IPS-15b (cell line): ENCODE data around the gene GORASP1.

Source experiments
- H3K27me3 ChIP-seq: one replicate; pipeline ENCODE4 v1.6.1; 2013; ENCODE audit warnings: low read length; ENCODE audit not compliant: control insufficient read depth, insufficient read depth
- H3K36me3 ChIP-seq: one replicate; pipeline ENCODE4 v1.6.1; 2013; ENCODE audit warnings: low read length; ENCODE audit not compliant: control insufficient read depth, insufficient read depth
- H3K4me1 ChIP-seq: one replicate; pipeline ENCODE4 v1.6.1; 2013; ENCODE audit warnings: mild to moderate bottlenecking, low read length; ENCODE audit not compliant: control insufficient read depth, insufficient read depth
- H3K4me3 ChIP-seq: one replicate; pipeline ENCODE4 v1.5.1; 2013; ENCODE audit warnings: low read depth, low read length
- H3K9ac ChIP-seq: one replicate; pipeline ENCODE4 v1.6.1; 2013; ENCODE audit warnings: low read depth, mild to moderate bottlenecking, low read length
- H3K9me3 ChIP-seq: one replicate; pipeline ENCODE4 v1.6.1; 2013; ENCODE audit warnings: mild to moderate bottlenecking, low read length; ENCODE audit not compliant: control insufficient read depth, insufficient read depth

GORASP1 gene

GRCh38 chr3:39114456-39114855 lies 7.0 kb upstream of the GORASP1 start:
- Histone ChIP-seq H3K27me3 (no peaks in the 10 kb centered on the region), H3K36me3 (no peaks in the 10 kb centered on the region), H3K9ac (no peak overlapping the region), H3K4me1 (no peaks in the 10 kb centered on the region), H3K9me3 (no peaks in the 10 kb centered on the region), H3K4me3 (no peak overlapping the region)

GRCh38 chr3:39113291-39113690 lies 5.9 kb upstream of the GORASP1 start:
- no peak overlapping the region for H3K9ac ChIP-seq
- H3K4me3 ChIP-seq: no peak overlapping the region
- no peaks in the 10 kb centered on the region for H3K4me1 ChIP-seq
- peaks cover 5% of the 10 kb centered on the region for H3K27me3 ChIP-seq
- H3K36me3 ChIP-seq: no peaks in the 10 kb centered on the region
- no peaks in the 10 kb centered on the region for H3K9me3 ChIP-seq

GRCh38 chr3:39112535-39112934 lies 5.1 kb upstream of the GORASP1 start:
- no peaks in the 10 kb centered on the region for H3K9me3 ChIP-seq

GRCh38 chr3:39112113-39112512 lies 4.7 kb upstream of the GORASP1 start:
- Histone ChIP-seq H3K27me3 (peaks cover 8% of the 10 kb centered on the region), H3K36me3 (no peaks in the 10 kb centered on the region), H3K4me1 (peaks cover 3% of the 10 kb centered on the region), H3K9me3 (no peaks in the 10 kb centered on the region), H3K4me3 (no peak overlapping the region), H3K9ac (no peak overlapping the region)

More at GRCh38 chr3:39112535-39112934, 5.1 kb upstream of the GORASP1 start:
- Histone ChIP-seq H3K27me3 (peaks cover 8% of the 10 kb centered on the region), H3K9ac (no peak overlapping the region), H3K36me3 (no peaks in the 10 kb centered on the region), H3K4me1 (peaks cover 3% of the 10 kb centered on the region), H3K4me3 (no peak overlapping the region)

- Histone ChIP-seq H3K27me3 (peaks cover 17% of the 10 kb centered on the region), H3K4me3 (no peak overlapping the region), H3K9me3 (no peaks in the 10 kb centered on the region), H3K9ac (no peak overlapping the region), H3K36me3 (no peaks in the 10 kb centered on the region), H3K4me1 (peaks cover 3% of the 10 kb centered on the region)
These were observed 2.7 kb upstream of the GORASP1 start for GRCh38 chr3:39110041-39110639.

GRCh38 chr3:39109086-39109485 lies 1.7 kb upstream of the GORASP1 start:
- peaks cover 17% of the 10 kb centered on the region for H3K27me3 ChIP-seq
- H3K36me3 ChIP-seq: no peaks in the 10 kb centered on the region
- no peak overlapping the region for H3K4me3 ChIP-seq
- no peaks in the 10 kb centered on the region for H3K9me3 ChIP-seq
- H3K4me1 ChIP-seq: peaks cover 3% of the 10 kb centered on the region
- no peak overlapping the region for H3K9ac ChIP-seq

- Histone ChIP-seq H3K4me3 (peak overlapping the region; percentile 91), H3K9me3 (no peaks in the 10 kb centered on the region), H3K9ac (peak overlapping the region; percentile 24), H3K27me3 (peaks cover 17% of the 10 kb centered on the region), H3K4me1 (peaks cover 3% of the 10 kb centered on the region), H3K36me3 (no peaks in the 10 kb centered on the region)
These were observed 828 bp upstream of the GORASP1 start for GRCh38 chr3:39108200-39108710.

GRCh38 chr3:39106851-39107387 lies 508 bp downstream of the GORASP1 start:
- Histone ChIP-seq H3K27me3 (peaks cover 17% of the 10 kb centered on the region), H3K4me3 (peak overlapping the region; percentile 91), H3K9ac (peak overlapping the region; percentile 65), H3K9me3 (no peaks in the 10 kb centered on the region), H3K36me3 (no peaks in the 10 kb centered on the region), H3K4me1 (peaks cover 3% of the 10 kb centered on the region)

- H3K9me3 ChIP-seq: no peaks in the 10 kb centered on the region
- H3K36me3 ChIP-seq: no peaks in the 10 kb centered on the region
- peaks cover 17% of the 10 kb centered on the region for H3K27me3 ChIP-seq
- H3K9ac ChIP-seq: peak overlapping the region; percentile 65
- H3K4me3 ChIP-seq: peak overlapping the region; percentile 91
- peaks cover 3% of the 10 kb centered on the region for H3K4me1 ChIP-seq
These were observed 1.1 kb downstream of the GORASP1 start for GRCh38 chr3:39106281-39106811.

- Histone ChIP-seq H3K9me3 (no peaks in the 10 kb centered on the region), H3K9ac (no peak overlapping the region), H3K27me3 (peaks cover 17% of the 10 kb centered on the region), H3K4me3 (no peak overlapping the region), H3K36me3 (no peaks in the 10 kb centered on the region), H3K4me1 (peaks cover 3% of the 10 kb centered on the region)
These were observed 1.8 kb downstream of the GORASP1 start for GRCh38 chr3:39105687-39106063.

- H3K4me1 ChIP-seq: peaks cover 3% of the 10 kb centered on the region
- H3K9ac ChIP-seq: no peak overlapping the region
- no peaks in the 10 kb centered on the region for H3K9me3 ChIP-seq
- H3K36me3 ChIP-seq: no peaks in the 10 kb centered on the region
- peaks cover 17% of the 10 kb centered on the region for H3K27me3 ChIP-seq
- H3K4me3 ChIP-seq: no peak overlapping the region
These were observed 2.3 kb downstream of the GORASP1 start for GRCh38 chr3:39104961-39105686.
